ENCODE data around the gene RASGRP2.

GRCh38 chr11:64772303-64773018 is 28.5 kb upstream of the RASGRP2 start:
- TF ChIP-seq POLR2A (IDR thresholded peaks at IDR 0.05) = no peak
- TF ChIP-seq CTCF (IDR thresholded peaks at IDR 0.05 in 8 of 11, conservative IDR thresholded peaks at IDR 0.05 in 3 of 11) = no peak
- peak in 1 of 3 donors; percentile 28 for TF ChIP-seq POLR2AphosphoS5 (IDR thresholded peaks at IDR 0.05)

All from spleen (tissue), 7 donors.